Adrenal gland (tissue), 5 donors: ENCODE measurements around the gene TBX15.

Experiments
- CTCF ChIP-seq, 6 experiments: fragments of 450-650 bp in 4 of 6; fragments of 200-600 bp in 2 of 6; sonication (generic) in 1 of 6; IDR thresholded peaks; 1 replicate in 5 of 6; 2 replicates in 1 of 6; pipeline versions ENCODE4 v1.5.1 to v1.8.0; 2016 to 2021; ENCODE audit warnings: antibody characterized with exemption in 6 of 6, mild to moderate bottlenecking in 2 of 6, moderate library complexity in 1 of 6
- POLR2A ChIP-seq, 2 donors: fragments of 450-650 bp; IDR thresholded peaks; one replicate each; pipeline ENCODE4 v1.6.1; 2017; ENCODE audit warnings: antibody characterized with exemption in 2 of 2, mild to moderate bottlenecking in 2 of 2, moderate library complexity in 1 of 2
- donor health status: DM: no; HTN: no; CAD: no.

- no peak for TF ChIP-seq CTCF (IDR thresholded peaks at IDR 0.05)
- TF ChIP-seq POLR2A (IDR thresholded peaks at IDR 0.05): no peak
These were observed 42.7 kb downstream of the TBX15 start for GRCh38 chr1:118945489-118945888.
